GM19468 (cell line): ENCODE measurements around the gene CUL2.
"Not testable (repeated sequence)": the region's sequence is repeated elsewhere in the genome, so short reads cannot be mapped to it uniquely, and the experiment has no call there.

ENCODE experiments used
- ATAC-seq: cut with Tn5 transposase; IDR thresholded peaks from one replicate; pipeline ENCODE4 v1.9.1; 2021; ENCODE audit warnings: mild to moderate bottlenecking, moderate library complexity, moderate number of reproducible peaks; ENCODE audit not compliant: unreplicated experiment; ENCODE audit errors: extremely low read depth

Gene CUL2

DNA sequence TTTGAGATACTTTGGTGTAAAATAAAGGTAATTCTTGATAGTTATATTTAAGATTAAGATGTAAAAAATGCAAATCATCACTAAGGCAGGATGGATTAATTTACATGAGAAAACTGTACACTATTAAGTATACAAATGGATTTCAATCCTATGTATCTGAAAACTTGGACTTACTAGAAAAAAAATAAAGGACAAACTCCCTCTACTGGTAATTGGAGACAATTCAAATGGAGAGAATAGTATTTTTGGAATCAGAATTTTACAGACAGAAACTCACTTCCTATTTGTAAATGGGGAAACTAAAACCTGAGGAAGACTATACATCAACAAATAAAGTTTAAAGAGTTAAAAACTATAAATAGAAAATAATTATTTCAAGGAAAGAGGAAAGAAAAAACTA is 62.6 kb downstream of the CUL2 start:
- no peak for ATAC-seq

DNA sequence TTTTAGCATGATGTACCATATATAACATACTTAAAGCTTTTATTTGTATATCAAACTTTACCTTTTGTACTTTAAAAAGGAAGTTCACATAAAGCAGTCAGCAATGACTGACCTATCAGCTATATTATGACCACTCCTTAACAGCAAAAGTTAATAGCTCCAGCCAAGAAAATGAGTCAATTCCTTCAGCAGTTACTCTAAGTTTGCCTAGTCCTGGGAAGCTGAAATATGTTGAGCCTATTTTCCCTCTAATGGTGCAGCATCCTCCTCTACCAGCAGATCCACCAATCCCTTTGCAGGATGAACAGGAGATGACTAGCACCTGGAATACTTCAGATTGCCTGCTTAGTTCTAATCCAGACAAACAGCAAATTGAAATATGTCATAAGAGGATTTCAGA is 64.2 kb downstream of the CUL2 start:
- no peak for ATAC-seq

DNA sequence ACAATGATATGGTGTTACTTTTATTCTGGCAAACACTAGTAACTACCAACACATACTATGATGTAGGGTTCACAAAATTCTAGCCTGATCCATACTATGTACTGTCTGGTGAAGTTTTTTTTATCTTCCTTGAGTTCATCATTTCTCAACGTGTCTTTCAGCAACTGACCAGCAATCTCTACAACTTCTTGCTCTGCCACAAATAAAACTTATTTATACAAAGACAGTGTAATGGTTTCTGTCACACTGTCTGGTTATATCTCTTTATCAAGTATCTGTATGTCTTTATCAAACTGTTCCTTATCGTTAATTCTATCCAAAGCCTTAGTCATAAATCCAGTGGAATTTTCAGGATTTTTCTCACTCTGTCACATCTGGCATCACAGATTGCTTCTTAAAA is 69.7 kb downstream of the CUL2 start:
- no peak for ATAC-seq

DNA sequence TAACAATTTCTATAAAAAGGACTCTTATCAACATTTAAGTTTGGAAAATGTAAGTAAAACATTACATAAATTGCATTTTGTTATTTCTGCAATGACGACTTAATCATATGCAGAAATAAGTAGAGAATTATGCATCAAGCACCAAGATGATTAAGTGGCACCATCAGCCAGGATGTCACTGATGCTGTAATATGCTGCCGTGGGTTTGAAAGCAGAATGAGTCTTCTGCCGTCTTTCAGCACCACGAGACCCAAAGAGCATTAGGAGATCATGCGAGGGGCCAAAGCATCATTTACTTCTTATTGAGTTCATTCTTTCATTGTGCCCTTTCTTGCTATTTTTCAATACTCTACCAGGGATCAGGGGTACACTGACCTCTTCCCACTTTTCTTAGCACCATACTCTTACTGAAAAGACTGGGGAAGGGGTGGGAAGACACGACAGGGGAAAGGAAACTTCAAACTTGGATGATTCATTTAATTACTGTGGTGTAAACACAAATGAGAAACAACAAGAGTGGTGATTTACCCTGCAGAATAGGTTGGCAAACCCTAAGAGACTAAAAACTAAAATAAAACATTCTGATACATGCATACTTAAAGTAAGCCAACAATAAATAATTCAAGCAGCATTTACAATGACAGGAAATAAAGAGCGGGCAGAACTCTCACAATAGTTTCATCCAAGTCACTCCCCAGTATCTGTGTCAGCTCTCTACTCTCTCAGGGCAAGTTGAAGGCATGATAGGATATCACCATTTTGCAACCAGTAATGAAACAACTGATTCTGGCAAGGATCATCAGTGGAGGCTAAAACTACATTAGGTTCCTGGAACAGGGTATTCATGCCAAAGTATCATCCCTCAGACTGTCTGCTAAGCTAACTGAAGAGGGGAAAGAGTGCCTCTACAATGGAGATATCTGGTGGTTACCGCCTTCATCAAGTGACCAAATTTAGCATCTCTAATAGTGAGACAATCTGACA is 70.8 kb downstream of the CUL2 start:
- no peak for ATAC-seq

DNA sequence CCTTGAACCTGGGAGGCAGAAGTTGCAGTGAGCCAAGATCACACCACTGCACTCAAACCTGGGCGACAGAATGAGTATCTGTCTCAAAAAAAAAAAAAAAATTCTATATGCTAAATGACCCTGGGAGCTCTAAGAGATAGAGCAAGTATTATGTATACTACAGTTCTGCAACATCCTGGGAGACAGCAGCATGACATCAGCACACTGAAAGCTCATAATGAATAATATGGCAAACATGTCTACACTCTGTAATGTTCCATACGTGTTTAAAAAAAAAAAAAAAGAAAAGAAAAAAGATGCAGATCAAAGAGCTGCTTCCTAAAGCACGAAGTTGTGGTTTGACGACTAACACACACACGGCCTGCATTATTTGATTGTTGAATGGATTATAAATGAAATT is 72.5 kb downstream of the CUL2 start:
- no peak for ATAC-seq

DNA sequence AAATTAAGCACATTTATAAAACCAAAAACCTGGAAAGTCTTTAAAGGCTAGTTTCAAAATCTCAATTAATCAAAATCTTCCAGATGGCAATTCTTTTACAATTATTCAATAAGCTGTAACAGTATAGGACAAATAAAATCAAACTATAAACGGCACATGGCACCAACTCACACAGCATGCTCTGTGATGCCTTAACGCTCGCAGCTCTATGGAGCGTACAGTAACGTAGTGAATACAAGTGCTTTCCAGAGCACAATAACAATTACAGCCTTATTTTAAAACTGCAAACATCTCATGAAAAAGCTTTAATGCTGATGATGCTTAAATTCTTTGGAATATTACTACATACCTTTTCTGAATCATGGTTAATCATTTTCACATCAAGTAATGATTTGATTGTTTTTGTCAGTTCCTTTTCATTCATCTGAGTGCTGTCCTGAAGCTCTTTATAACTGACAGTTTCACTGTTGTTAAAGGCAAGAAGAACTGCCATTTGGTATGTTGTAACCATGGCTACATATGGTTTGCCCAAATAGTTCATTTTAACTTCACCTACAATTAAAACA is 74.2 kb downstream of the CUL2 start:
- ATAC-seq, result no peak

DNA sequence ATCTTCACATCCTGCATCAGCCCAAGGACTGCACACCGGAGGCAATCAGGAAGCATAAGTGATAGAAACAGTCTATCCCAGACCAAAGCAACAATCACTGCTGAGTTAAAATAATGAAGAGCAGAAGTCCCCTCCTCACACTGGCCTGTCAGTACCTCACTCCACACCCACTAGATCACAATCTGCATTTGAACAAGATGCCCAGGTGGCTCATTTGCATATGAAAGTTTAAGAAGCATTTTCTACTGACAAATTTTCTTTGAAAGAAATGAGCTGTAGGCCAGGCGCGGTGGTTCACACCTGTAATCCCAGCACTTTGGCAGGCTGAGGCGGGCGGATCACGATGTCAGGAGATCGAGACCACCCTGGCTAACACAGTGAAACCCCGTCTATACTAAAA is 77.4 kb downstream of the CUL2 start:
- ATAC-seq, result no peak

DNA sequence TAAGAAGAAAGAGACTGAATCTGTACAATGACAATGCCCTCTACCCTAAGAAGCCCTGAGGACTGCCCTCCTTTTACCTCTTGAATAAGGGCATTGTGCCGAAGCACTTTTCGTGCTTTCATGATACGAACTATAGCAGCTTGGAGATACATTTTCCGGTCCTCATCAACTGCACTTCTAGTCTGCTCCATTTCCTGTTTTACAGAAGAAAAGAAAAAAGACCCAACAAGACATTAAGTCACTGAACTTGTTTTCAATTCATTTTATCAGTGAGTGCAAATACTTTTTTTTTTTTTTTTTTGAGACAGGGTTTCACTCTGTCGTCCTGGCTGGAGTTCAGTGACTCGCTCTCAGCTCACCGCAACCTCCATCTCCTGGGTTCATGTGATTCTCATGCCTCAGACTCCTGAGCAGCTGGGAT is 78.4 kb downstream of the CUL2 start:
- no peak for ATAC-seq

DNA sequence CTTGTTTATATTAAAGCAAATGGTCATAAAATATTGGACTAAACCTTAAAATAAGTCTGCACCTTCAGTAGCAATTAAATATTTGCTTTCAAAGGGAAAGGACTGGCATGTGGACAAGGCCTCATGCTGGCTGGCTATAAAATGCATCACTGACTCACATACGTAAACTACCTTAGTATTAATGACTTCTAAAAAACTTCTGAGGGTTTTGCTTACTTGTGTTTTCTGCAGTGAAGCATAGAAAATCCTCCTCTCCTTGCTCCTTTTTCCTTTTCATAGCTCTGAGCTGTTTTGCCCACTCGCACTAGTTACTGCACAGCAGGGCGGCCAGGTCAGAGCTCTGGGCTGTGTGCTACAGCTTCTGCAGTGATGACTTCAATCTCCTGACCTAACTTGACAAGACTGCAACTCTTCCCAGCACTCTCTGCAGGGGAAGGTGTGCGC is 82.3 kb downstream of the CUL2 start:
- no peak for ATAC-seq

DNA sequence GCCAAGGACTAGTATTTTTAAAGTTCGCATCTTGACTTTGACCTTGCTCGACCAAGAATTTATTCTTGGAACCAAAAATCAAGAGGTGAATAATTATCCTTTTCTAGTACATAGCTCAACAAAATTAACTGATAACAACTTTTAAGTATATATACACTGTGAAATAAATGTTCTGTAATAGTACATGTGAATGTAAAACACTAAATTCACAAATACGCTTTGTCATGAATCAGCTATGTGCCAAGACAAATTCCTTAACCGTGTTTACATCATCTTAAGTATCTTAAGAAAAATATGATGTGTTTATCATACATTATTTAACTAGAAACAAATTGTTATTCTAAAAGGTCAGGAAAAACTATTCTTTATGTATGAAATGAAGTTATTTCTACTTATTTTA is 83.3 kb downstream of the CUL2 start:
- no peak for ATAC-seq

DNA sequence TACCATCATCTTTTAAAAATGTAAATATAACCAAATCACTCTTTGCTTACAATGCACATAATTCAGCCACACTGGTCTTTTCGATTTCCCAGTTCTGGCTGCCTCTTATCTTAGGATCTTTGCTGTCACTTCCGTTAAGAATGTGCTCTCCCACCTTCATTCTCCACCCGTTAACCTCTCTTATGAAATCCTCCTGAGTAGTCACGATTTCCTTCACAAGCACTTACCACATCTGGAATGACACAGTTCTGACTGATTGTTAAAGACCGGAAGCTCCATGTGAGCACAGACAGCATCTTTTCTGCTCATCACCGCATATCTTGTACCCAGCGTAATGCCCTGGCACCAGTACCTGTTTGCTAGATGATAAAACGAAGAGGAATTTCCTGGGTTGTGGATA is 84.3 kb downstream of the CUL2 start:
- no peak for ATAC-seq

DNA sequence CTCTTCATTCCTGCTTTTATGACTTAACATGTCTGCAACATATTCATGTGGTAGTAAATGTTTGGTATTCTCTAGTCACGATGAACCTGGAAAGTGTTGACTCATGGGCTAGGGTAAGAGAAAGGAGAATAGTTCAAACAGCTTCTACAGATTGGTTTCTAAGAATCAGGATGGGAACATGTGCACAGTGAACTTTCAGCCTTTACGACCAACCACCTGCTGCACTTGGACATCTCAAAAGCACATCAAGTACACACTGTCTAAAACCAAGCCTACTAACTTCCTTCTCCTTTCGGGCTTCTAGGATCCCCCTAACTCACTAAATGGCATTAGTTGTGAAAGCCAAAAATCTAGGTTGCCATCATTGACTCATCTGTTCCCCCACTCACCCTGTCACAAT is 85.5 kb downstream of the CUL2 start:
- no peak for ATAC-seq

DNA sequence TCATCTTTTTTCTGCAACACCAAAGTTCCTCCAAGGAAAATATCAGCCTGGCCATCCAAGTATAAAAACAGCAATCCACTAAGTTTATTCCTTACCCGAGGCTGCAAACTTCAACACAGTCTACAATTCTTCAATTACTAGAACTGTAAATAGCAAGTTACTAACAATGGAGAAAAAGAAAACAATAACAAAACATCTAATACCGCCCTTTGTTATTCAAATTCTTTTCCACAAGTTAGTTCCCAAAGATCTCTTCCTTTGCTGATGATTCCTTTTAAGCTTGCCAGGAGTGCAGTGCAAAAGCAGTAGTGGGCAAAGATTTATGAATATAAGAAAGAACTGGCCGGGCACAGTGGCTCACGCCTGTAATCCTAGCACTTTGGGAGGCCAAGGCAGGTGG is 86.2 kb downstream of the CUL2 start:
- no peak for ATAC-seq

DNA sequence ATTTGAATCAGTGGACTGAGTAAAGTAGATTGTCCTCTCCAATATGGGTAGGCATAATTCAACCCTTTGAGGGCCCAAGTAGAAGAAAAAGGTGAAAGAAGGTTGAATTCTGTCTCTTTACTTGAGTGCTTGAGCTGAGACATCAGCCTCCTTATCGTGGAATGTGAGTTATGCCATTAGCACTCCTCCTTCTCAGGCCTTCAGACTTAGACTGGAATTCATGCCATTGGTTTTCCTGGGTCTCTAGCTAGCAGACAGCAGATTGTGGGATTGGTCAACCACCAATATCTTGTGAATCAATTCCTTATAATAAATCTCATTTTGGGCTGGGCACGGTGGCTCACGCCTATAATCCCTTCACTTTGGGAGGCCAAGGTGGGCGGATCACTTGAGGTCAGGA is 89.2 kb downstream of the CUL2 start:
- no peak for ATAC-seq

DNA sequence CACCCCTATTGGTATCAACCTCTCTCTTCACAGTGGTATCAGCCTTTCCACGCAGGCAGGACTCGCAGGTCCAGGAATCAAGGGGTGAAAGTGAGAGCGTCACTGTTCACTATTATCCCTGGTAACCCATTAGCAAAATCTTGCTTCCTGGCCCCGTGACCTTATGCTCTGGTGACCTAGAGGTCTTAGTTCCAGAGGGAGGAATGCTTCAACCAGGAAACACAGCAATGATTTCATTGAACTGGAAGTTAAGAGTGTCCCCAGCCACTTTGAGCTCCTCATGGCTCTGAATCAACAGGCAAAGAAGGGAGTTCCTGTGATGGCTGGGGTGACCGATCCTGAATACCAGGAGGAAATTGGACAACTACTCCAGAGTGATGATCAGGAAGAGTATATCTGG is 90.6 kb downstream of the CUL2 start:
- ATAC-seq, result no peak

DNA sequence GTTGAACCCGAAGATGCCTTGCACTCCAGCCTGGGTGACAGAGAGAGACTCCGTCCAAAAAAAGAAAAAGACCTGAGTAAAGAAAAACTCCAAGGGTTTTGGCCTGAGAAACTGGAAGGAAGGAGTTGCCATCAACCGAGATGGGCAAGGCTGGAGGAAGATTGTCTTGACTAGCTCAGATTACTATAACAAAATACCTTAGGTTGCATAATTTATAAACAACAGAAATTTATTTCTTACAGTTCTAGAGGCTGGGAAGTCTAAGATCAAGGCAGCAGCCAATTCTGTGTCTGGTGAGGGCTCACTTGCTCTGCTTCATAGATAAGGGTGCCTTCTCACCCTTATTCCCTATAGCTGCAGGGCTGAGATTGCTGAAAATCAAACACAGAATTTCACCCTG is 91.2 kb downstream of the CUL2 start:
- no peak for ATAC-seq

DNA sequence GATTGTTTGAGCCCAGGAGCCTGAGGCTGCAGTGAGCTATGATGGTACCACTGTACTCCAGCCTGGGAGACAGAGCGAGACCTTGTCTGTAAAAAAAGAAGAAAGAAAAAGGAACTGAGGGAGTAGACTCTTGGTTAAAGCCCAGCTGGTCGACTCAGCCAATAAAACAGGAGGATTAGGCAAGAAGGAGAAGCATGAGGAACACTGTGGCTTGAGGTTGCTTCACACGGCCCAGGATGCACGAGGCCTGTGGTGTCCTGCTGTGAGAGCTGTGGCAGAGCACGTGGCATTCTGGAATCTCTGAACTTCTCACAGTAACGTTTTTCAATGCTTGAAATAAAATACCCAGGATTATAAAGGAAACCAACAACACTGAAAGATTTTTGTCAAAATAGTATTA is 93.3 kb downstream of the CUL2 start:
- ATAC-seq, result no peak

DNA sequence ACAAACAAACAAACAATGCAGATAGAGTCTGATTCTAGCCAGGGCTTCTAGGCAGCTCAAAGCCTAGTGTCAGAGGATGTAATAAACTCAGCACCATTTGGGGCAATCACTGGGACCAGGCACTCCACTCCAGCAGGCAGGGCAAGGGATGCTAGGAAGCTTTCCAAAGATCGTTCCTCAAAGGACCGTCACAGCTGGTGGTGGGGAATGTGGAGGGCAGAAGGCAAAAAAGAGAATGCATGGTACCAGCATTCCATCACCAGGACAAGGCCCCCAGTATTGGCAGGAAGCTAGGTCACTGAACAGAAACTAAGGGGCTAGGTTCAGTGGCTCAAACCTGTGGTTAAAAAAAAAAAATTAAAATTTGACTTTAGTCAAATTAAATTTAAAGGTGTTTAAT is 94.2 kb downstream of the CUL2 start:
- no peak for ATAC-seq

DNA sequence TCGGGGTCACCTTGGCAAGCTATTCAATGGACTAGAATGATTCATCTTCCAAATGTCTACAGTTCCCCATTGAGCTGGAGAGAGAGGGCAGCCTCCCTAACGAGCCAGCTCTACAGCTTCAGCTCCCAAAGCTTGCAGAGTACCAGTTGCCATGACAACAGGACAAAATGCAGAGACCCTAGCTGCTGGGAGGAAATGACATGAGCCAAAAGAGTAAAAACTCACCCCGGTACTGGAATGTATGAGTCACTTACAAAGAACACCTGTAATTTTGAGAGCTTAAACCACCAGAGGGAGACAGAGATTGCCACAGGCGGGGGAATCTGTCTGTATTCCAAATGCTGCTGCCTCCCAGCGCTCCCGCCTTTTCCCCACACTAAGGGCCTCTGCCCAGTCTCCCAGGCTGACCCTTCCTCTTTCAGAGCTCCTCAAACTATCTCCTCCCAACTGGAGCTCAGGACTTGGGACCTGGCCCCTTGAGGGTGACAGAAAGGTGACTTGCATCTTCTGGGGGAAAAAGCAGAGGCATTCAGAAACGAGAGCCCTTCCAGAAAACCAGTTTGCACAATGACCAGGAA is 95.5 kb downstream of the CUL2 start:
- peak; percentile 75 for ATAC-seq

DNA sequence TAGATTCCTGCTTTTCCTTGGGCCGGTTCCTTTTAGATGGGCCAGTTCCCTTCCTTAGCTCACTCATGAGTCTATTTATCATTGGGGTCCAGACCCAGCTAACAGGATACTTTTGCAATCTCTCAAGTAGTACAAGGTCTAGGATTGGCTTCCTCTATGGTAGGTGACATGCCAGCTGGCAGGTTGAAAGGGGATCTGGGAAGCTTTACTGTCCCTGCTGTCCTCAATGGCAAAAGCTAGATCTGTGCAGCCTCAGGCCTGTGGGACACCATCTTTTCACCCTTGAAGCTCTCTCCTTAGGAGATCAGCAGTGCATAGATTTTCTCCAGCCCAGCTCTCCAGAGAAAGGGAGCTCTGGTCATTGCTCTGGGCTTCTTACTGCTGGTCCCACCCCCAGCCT is 96.4 kb downstream of the CUL2 start:
- ATAC-seq, result no peak

DNA sequence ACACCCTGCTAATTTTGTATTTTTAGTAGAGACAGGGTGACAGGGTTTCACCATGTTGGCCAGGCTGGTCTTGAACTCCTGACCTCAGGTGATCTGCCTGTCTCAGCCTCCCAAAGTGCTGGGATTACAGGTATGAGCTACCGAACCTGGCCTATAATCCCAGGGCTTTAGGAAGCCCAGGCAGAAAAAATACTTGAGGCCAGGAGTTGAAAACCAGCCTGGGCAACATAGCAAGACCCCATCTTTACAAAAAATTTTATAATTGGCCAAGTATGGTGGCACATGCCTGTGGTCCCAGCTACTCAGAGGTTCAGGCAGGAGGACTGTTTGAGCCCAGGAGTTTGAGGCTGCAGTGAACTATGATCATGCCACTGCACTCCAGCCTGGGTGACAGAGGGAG is 99.0 kb downstream of the CUL2 start:
- not testable (repeated sequence) for ATAC-seq
